ENCODE results near the gene FHAD1. TPM values are rescaled to one million over a fixed set of nuclear protein-coding genes. Genes with fewer than 3 reads are reported as not detected.

Gene FHAD1
- total and polyA plus RNA-seq, 2 donors (not counting 1 experiment from before 2014, with no cell fraction given) = not detected

- Histone ChIP-seq H3K4me2 (replicated peaks; ENCODE audit: low read depth, low read length, poor library complexity, severe bottlenecking) (no peak overlapping the region), H4K20me1 (ENCODE audit: control insufficient read depth, insufficient read depth, low read length, poor library complexity, severe bottlenecking) (no peaks in the 10 kb centered on the region), H3K79me2 (ENCODE audit: control insufficient read depth, insufficient read depth, low read length) (no peaks in the 10 kb centered on the region), H3K27ac (ENCODE audit: low read length in 2 of 2) (no peak overlapping the region), H3K27me3 (replicated peaks in 1 of 4; ENCODE audit: control extremely low read depth in 1 of 4, control insufficient read depth in 3 of 4, insufficient read depth in 4 of 4, low read length in 3 of 4) (peaks cover 0 to 14% (median 0%) of the 10 kb centered on the region in 4 experiments), H3K9me3 (ENCODE audit: control extremely low read depth in 1 of 3, control insufficient read depth in 2 of 3, insufficient read depth in 1 of 3, low read length in 2 of 3) (no peaks in the 10 kb centered on the region), H3K36me3 (replicated peaks in 1 of 2; ENCODE audit: control extremely low read depth in 1 of 2, control insufficient read depth in 1 of 2, extremely low read depth in 1 of 2, insufficient read depth in 2 of 2, low read length in 1 of 2) (no peaks in the 10 kb centered on the region), H3K4me1 (ENCODE audit: control insufficient read depth in 2 of 2, insufficient read depth in 2 of 2, low read length in 2 of 2) (peaks cover 0 to 5% of the 10 kb centered on the region in 2 donors), H2AFZ (ENCODE audit: insufficient read depth, low read depth, low read length, poor library complexity, severe bottlenecking) (no peak overlapping the region), H3K4me3 (ENCODE audit: control extremely low read depth in 1 of 5, extremely low read depth in 1 of 5, insufficient read depth in 1 of 5, low read depth in 2 of 5, low read length in 4 of 5) (no peak overlapping the region), H3K9ac (ENCODE audit: low read length) (no peak overlapping the region)
- DNase-seq (no peak), ATAC-seq (ENCODE audit: low read depth) (no peak)
- peaks cover 34% of the 10 kb centered on the region for H3K27me3 Mint-ChIP-seq
- intact Hi-C loops (cut with micrococcal nuclease) = no loop called here
- CTCF ChIA-PET = interaction anchor here (1.8 kb wide), 1 partner anchor 105 kb away, joined by 8 read pairs; no protein-coding TSS in a partner anchor
- no peaks in the 10 kb centered on the region for H3K4me1 Mint-ChIP-seq
- no peak overlapping the region for H3K27ac Mint-ChIP-seq
- no peak overlapping the region for H3K4me3 Mint-ChIP-seq
- TF ChIP-seq EZH2 (IDR thresholded peaks at IDR 0.05; ENCODE audit: borderline replicate concordance, insufficient read depth, low read depth, low read length, poor library complexity, severe bottlenecking) (no peak), CTCF (IDR thresholded peaks at IDR 0.05) (no peak)
- H3K9me3 Mint-ChIP-seq (ENCODE audit: insufficient read depth) = no peaks in the 10 kb centered on the region
- POLR2A ChIA-PET = no interaction called here
- 94% methylated on average over 21 of the region's 30 CpGs for WGBS (ENCODE audit: insufficient coverage)
Measured at GRCh38 chr1:15326691-15327588, 79.9 kb downstream of the FHAD1 start.
